Hippocampal formation (tissue), 2 donors: ENCODE data around the gene ZFP36L2.

Experiments used
- DNase-seq, 2 donors: peaks; one replicate each; lab custom pipeline; 2025; lab: John Stamatoyannopoulos, UW

Gene ZFP36L2

GRCh38 chr2:43226558-43226954 lies at the start of gene ZFP36L2:
TSS of gene ZFP36L2 (minus strand) at chr2:43226606. CDS start at chr2:43226315, 291 bp downstream.
- DNase-seq, result peak; percentile 93 to 94

- no peak for DNase-seq
Observed at GRCh38 chr2:43274721-43275120, 48.3 kb upstream of the ZFP36L2 start.

GRCh38 chr2:43274055-43274454 lies 47.6 kb upstream of the ZFP36L2 start:
- DNase-seq, result no peak

GRCh38 chr2:43273529-43273928 lies 47.1 kb upstream of the ZFP36L2 start:
- DNase-seq, result no peak

- no peak for DNase-seq
Observed at GRCh38 chr2:43270930-43271615, 44.7 kb upstream of the ZFP36L2 start.

GRCh38 chr2:43270461-43270860 lies 44.1 kb upstream of the ZFP36L2 start:
- DNase-seq, result no peak

- no peak for DNase-seq
Observed at GRCh38 chr2:43269706-43270105, 43.3 kb upstream of the ZFP36L2 start.

- no peak for DNase-seq
Observed at GRCh38 chr2:43269074-43269572, 42.7 kb upstream of the ZFP36L2 start.

- no peak for DNase-seq
Observed at GRCh38 chr2:43268066-43268953, 41.9 kb upstream of the ZFP36L2 start.

- no peak for DNase-seq
Observed at GRCh38 chr2:43267381-43267780, 41.0 kb upstream of the ZFP36L2 start.

GRCh38 chr2:43266711-43267111 lies 40.3 kb upstream of the ZFP36L2 start:
- DNase-seq, result peak in 1 of 2 donors; percentile 16

GRCh38 chr2:43265421-43265820 lies 39.0 kb upstream of the ZFP36L2 start:
- DNase-seq, result no peak

GRCh38 chr2:43265001-43265400 lies 38.6 kb upstream of the ZFP36L2 start:
- DNase-seq, result no peak

GRCh38 chr2:43262951-43263350 lies 36.5 kb upstream of the ZFP36L2 start:
- DNase-seq, result no peak

- no peak for DNase-seq
Observed at GRCh38 chr2:43262239-43262638, 35.8 kb upstream of the ZFP36L2 start.

- DNase-seq, result no peak
Observed at GRCh38 chr2:43259512-43259911, 33.1 kb upstream of the ZFP36L2 start.

- no peak for DNase-seq
Observed at GRCh38 chr2:43258547-43259156, 32.2 kb upstream of the ZFP36L2 start.

- DNase-seq, result no peak
Observed at GRCh38 chr2:43255296-43255910, 29.0 kb upstream of the ZFP36L2 start.

GRCh38 chr2:43254331-43254730 lies 27.9 kb upstream of the ZFP36L2 start:
- no peak for DNase-seq

- no peak for DNase-seq
Observed at GRCh38 chr2:43251171-43251731, 24.8 kb upstream of the ZFP36L2 start.

GRCh38 chr2:43250015-43250414 lies 23.6 kb upstream of the ZFP36L2 start:
- DNase-seq, result no peak

- DNase-seq, result no peak
Observed at GRCh38 chr2:43248621-43249020, 22.2 kb upstream of the ZFP36L2 start.
